ACC112 (cell line): ENCODE measurements around the gene CROCC.
"Not testable (repeated sequence)": the region's sequence is repeated elsewhere in the genome, so short reads cannot be mapped to it uniquely, and the experiment has no call there.

Source experiments
- H2AFZ ChIP-seq: fragments of 200-600 bp; sonication (generic); one replicate; pipeline ENCODE4 v1.6.0; 2017; ENCODE audit warnings: antibody characterized with exemption, low read length; ENCODE audit not compliant: unreplicated experiment
- H3K27ac ChIP-seq: fragments of 200-600 bp; sonication (generic); 2 replicates; pipeline ENCODE4 v1.5.1; 2014; ENCODE audit warnings: low read depth, mild to moderate bottlenecking, antibody characterized with exemption, low read length, moderate library complexity
- H3K27me3 ChIP-seq: fragments of 200-600 bp; sonication (generic); 2 replicates; pipeline ENCODE4 v1.6.1; 2014; ENCODE audit warnings: mild to moderate bottlenecking, antibody characterized with exemption, low read length, moderate library complexity, mixed read lengths; ENCODE audit not compliant: insufficient read depth
- H3K36me3 ChIP-seq: fragments of 200-600 bp; sonication (generic); 2 replicates; pipeline ENCODE4 v1.6.1; 2016; ENCODE audit warnings: mild to moderate bottlenecking, antibody characterized with exemption, low read length, moderate library complexity, mixed read lengths; ENCODE audit not compliant: insufficient read depth
- H3K4me1 ChIP-seq: fragments of 200-600 bp; sonication (generic); one replicate; pipeline ENCODE4 v1.6.1; 2016; ENCODE audit warnings: low read length, mixed read lengths; ENCODE audit not compliant: insufficient read depth, unreplicated experiment, control insufficient read depth
- H3K4me3 ChIP-seq: fragments of 200-600 bp; sonication (generic); 2 replicates; pipeline ENCODE4 v1.5.1; 2014; ENCODE audit warnings: mild to moderate bottlenecking, low read depth, low read length
- H3K79me2 ChIP-seq: fragments of 200-600 bp; sonication (generic); one replicate; pipeline ENCODE4 v1.6.0; 2016; ENCODE audit warnings: low read length; ENCODE audit not compliant: control insufficient read depth, unreplicated experiment, insufficient read depth

Gene CROCC

DNA sequence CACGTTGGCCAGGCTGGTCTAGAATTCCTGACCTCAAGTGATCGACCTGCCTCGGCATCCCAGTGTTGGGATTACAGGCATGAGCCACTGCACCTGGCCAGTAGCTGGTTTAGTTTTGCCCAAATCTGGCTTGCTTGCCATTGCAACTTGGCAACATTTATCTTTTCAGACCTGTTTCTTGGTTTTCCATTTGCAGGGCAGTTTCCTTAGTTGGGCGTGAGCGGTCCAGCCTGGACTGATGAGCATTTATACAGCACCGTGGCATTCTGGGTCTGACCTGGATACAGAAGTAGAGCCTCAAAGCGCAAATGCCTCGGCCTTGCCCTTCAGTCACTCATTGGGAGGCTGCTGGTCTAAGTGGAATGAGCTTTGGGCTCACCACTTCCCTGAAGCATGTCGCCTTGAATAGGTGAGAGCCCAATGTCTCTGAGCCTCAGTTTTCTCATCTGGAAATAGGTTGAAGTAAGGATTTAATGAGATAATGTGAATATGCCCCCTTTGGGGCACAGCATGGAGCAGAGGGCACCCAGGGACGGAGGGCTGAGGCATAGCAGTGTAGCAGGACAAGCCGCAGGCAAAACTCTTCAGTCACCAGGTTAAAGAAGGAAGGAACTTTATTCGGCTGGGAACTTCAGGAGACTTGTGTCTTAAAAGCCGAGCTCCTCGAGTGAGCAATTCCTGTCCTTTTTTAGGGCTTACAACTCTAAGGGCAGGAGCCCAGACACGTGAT is 2.6 kb upstream of the CROCC start:
- not testable (repeated sequence) for H3K36me3 ChIP-seq, H3K79me2 ChIP-seq, H3K4me3 ChIP-seq, H3K27me3 ChIP-seq, H3K4me1 ChIP-seq, H2AFZ ChIP-seq, H3K27ac ChIP-seq

DNA sequence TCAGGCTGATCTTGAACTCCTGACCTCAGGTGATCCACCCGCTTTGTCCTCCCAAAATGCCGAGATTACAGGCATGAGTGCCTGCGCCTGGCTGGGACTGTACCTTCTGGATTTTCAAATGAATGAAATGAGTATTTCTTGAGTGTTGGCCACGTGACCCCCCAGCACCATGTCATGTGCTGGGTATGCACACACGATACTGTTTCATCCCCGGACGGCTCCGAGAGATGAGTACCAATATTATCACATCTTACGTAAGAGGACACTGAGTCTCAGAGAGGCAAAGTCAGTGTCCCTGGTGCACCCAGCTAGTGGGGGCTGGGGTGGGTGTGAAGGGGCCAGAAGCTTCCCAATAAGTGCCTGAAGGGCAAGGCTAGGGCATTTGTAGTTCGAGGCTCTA is 780 bp upstream of the CROCC start:
- Histone ChIP-seq H3K4me3 (no peak overlapping the region), H2AFZ (no peak overlapping the region), H3K27me3 (no peaks in the 10 kb centered on the region), H3K27ac (no peak overlapping the region), H3K36me3 (no peaks in the 10 kb centered on the region), H3K4me1 (no peaks in the 10 kb centered on the region), H3K79me2 (no peaks in the 10 kb centered on the region)

DNA sequence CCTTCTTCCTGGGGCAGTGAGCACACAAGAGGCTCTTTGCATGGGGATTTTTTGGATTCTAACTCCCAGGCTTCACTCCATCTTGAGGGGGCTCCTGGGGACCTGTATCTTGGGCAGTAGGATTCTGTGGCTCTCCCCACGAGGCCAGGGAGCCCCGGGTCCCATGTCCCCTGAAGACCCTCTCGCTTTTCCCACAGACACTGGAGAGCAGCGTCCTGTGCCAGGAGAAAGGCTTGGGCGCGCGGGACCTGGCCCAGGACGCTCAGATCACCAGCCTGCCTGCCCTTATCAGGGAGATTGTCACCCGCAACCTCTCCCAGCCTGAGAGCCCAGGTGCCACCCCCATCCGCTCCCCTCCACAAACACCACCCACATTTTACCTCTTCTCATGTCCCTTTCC is 735 bp downstream of the CROCC start:
- Histone ChIP-seq H3K36me3 (no peaks in the 10 kb centered on the region), H3K4me1 (no peaks in the 10 kb centered on the region), H3K4me3 (no peak overlapping the region), H3K79me2 (no peaks in the 10 kb centered on the region), H3K27me3 (no peaks in the 10 kb centered on the region), H3K27ac (no peak overlapping the region), H2AFZ (no peak overlapping the region)

GRCh38 chr1:16922885-16923431 is 1.2 kb downstream of the CROCC start:
- no peaks in the 10 kb centered on the region for H3K79me2 ChIP-seq
- H3K27ac ChIP-seq, result no peak overlapping the region
- no peak overlapping the region for H3K4me3 ChIP-seq
- H2AFZ ChIP-seq, result no peak overlapping the region
- no peaks in the 10 kb centered on the region for H3K36me3 ChIP-seq
- H3K4me1 ChIP-seq, result no peaks in the 10 kb centered on the region
- H3K27me3 ChIP-seq, result no peaks in the 10 kb centered on the region

GRCh38 chr1:16924216-16924918 is 2.6 kb downstream of the CROCC start:
- Histone ChIP-seq H3K27me3 (no peaks in the 10 kb centered on the region), H3K36me3 (no peaks in the 10 kb centered on the region), H3K27ac (no peak overlapping the region), H3K4me1 (no peaks in the 10 kb centered on the region), H2AFZ (no peak overlapping the region), H3K4me3 (no peak overlapping the region), H3K79me2 (no peaks in the 10 kb centered on the region)

DNA sequence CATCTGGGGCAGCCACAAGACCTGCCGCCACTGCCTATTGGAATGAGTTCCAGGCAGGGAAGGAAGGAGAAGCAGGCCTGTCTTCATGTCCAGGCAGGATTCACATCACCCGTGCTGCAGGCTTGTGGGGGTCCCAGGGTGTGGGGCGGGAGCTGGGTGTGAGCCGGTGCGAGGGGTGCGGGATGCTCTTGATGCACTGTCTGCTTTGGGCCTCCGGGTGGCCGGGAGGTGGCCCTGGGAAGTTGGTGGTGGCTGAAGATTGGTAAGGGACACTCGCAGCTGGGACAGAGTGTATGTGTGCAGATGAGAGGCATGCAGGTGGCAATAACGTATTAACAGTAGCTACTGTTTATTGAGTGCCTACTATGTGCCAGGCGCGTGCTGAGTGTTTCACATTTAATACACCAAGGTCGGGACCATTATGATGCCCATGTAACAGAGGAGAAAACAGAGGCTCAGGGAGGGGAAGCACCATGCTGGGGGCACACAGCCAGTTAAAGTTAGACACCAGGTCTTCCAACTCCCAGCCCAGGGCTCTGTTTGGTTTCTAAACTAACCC is 3.3 kb downstream of the CROCC start:
- Histone ChIP-seq H3K4me1 (no peaks in the 10 kb centered on the region), H3K27ac (no peak overlapping the region), H3K4me3 (no peak overlapping the region), H3K36me3 (no peaks in the 10 kb centered on the region), H3K79me2 (no peaks in the 10 kb centered on the region), H3K27me3 (no peaks in the 10 kb centered on the region), H2AFZ (no peak overlapping the region)

- no peak overlapping the region for H3K27ac ChIP-seq
- no peaks in the 10 kb centered on the region for H3K36me3 ChIP-seq
- no peaks in the 10 kb centered on the region for H3K27me3 ChIP-seq
- H3K4me3 ChIP-seq, result no peak overlapping the region
- no peaks in the 10 kb centered on the region for H3K79me2 ChIP-seq
- no peaks in the 10 kb centered on the region for H3K4me1 ChIP-seq
- H2AFZ ChIP-seq, result no peak overlapping the region
These were observed 4.1 kb downstream of the CROCC start for GRCh38 chr1:16925635-16926490.

GRCh38 chr1:16926491-16927073 is 4.9 kb downstream of the CROCC start:
- no peak overlapping the region for H3K27ac ChIP-seq
- no peaks in the 10 kb centered on the region for H3K79me2 ChIP-seq
- no peaks in the 10 kb centered on the region for H3K4me1 ChIP-seq
- H3K4me3 ChIP-seq, result no peak overlapping the region
- H2AFZ ChIP-seq, result no peak overlapping the region
- H3K36me3 ChIP-seq, result no peaks in the 10 kb centered on the region
- no peaks in the 10 kb centered on the region for H3K27me3 ChIP-seq

GRCh38 chr1:16927256-16927655 is 5.5 kb downstream of the CROCC start:
- H3K27me3 ChIP-seq, result no peaks in the 10 kb centered on the region
- H3K36me3 ChIP-seq, result no peaks in the 10 kb centered on the region
- no peak overlapping the region for H3K4me3 ChIP-seq
- no peak overlapping the region for H3K27ac ChIP-seq
- H3K4me1 ChIP-seq, result no peaks in the 10 kb centered on the region
- H3K79me2 ChIP-seq, result no peaks in the 10 kb centered on the region
- H2AFZ ChIP-seq, result no peak overlapping the region
